ENCODE results near the gene MRPL11. TPM values are rescaled to one million over a fixed set of nuclear protein-coding genes. Genes with fewer than 3 reads are reported as not detected.

Gene MRPL11
- total RNA-seq, 1 experiment from 2014 or later: 105 TPM

- Histone ChIP-seq H2BK12ac (ENCODE audit: insufficient read length, low read depth, low read length) (no peak overlapping the region), H3K23ac (ENCODE audit: insufficient read length, low read depth, low read length) (no peak overlapping the region), H4K20me1 (ENCODE audit: control insufficient read depth, insufficient read depth, insufficient read length) (no peaks in the 10 kb centered on the region), H3T11ph (ENCODE audit: low read length) (no peak overlapping the region), H4K91ac (ENCODE audit: insufficient read length, low read depth, low read length) (no peak overlapping the region), H3K9me3 (ENCODE audit: control insufficient read depth, low read depth, low read length) (no peaks in the 10 kb centered on the region), H2AK5ac (ENCODE audit: insufficient read length, low read length) (no peak overlapping the region), H3K79me2 (ENCODE audit: insufficient read depth, low read length) (no peaks in the 10 kb centered on the region), H3K56ac (ENCODE audit: insufficient read length, low read depth, low read length) (no peak overlapping the region), H3K14ac (ENCODE audit: insufficient read depth, low read length) (no peak overlapping the region), H3K9ac (ENCODE audit: extremely low read depth, insufficient read length, low read length) (no peak overlapping the region), H2BK20ac (ENCODE audit: low read depth, low read length, poor library complexity, severe bottlenecking) (no peak overlapping the region), H2BK120ac (ENCODE audit: low read depth, low read length, poor library complexity, severe bottlenecking) (no peak overlapping the region), H2BK5ac (ENCODE audit: insufficient read length, low read length) (no peak overlapping the region), H4K5ac (ENCODE audit: insufficient read length, low read depth, low read length) (no peak overlapping the region), H2AFZ (ENCODE audit: low read length) (no peak overlapping the region), H3K27me3 (ENCODE audit: insufficient read depth, low read length) (no peaks in the 10 kb centered on the region), H3K4me1 (ENCODE audit: insufficient read depth, low read length) (no peaks in the 10 kb centered on the region), H4K8ac (replicated peaks; ENCODE audit: insufficient read length, low read depth, low read length) (no peak overlapping the region), H2BK15ac (ENCODE audit: low read depth, low read length) (no peak overlapping the region), H3K79me1 (ENCODE audit: insufficient read depth, low read depth, low read length, poor library complexity, severe bottlenecking) (no peaks in the 10 kb centered on the region), H3K4ac (ENCODE audit: low read depth, low read length) (no peak overlapping the region), H3K18ac (ENCODE audit: insufficient read length, low read depth, low read length) (no peak overlapping the region), H3K4me2 (ENCODE audit: insufficient read depth, insufficient read length, low read length) (no peak overlapping the region), H3K23me2 (ENCODE audit: insufficient read length, low read depth, low read length, poor library complexity, severe bottlenecking) (no peaks in the 10 kb centered on the region), H3K27ac (ENCODE audit: insufficient read length, low read depth, low read length) (no peak overlapping the region)
- Mint-ChIP-seq H3K27ac (peak overlapping the region in 1 of 3 experiments; percentile 79; a peak in 1 of 7 replicates), H3K4me1 (peaks cover 0 to 12% of the 10 kb centered on the region in 2 experiments; a peak in 2 of 4 replicates), H3K36me3 (ENCODE audit: insufficient read depth in 1 of 3, low read depth in 3 of 3) (peaks cover 0 to 13% (median 5%) of the 10 kb centered on the region in 3 experiments; a peak in 4 of 7 replicates), H3K4me3 (no peak overlapping the region), H3K27me3 (ENCODE audit: low read depth) (peaks cover 12% of the 10 kb centered on the region), H3K9me3 (peaks cover 11 to 18% of the 10 kb centered on the region in 2 experiments; a peak in 4 of 5 replicates)
- WGBS (ENCODE audit: extremely low coverage, insufficient read length, low lambda C conversion rate): no CpG with 5 or more reads among the region's 6 CpGs
- TF ChIP-seq CTCF (conservative IDR thresholded peaks at IDR 0.05): no peak
- no peak for DNase-seq
Measured at GRCh38 chr11:66457826-66458225, 19.2 kb upstream of the MRPL11 start.
